Cerebellar nuclear complex (tissue), 1 donor: ENCODE measurements around the gene MMP8.
"Not testable (repeated sequence)": the region's sequence is repeated elsewhere in the genome, so short reads cannot be mapped to it uniquely, and the experiment has no call there.

Experiments used
- DNase-seq, 2 experiments: peaks; one replicate each; lab custom pipeline; 2025; lab: John Stamatoyannopoulos, UW

The MMP8 gene, protein sequence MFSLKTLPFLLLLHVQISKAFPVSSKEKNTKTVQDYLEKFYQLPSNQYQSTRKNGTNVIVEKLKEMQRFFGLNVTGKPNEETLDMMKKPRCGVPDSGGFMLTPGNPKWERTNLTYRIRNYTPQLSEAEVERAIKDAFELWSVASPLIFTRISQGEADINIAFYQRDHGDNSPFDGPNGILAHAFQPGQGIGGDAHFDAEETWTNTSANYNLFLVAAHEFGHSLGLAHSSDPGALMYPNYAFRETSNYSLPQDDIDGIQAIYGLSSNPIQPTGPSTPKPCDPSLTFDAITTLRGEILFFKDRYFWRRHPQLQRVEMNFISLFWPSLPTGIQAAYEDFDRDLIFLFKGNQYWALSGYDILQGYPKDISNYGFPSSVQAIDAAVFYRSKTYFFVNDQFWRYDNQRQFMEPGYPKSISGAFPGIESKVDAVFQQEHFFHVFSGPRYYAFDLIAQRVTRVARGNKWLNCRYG

DNA sequence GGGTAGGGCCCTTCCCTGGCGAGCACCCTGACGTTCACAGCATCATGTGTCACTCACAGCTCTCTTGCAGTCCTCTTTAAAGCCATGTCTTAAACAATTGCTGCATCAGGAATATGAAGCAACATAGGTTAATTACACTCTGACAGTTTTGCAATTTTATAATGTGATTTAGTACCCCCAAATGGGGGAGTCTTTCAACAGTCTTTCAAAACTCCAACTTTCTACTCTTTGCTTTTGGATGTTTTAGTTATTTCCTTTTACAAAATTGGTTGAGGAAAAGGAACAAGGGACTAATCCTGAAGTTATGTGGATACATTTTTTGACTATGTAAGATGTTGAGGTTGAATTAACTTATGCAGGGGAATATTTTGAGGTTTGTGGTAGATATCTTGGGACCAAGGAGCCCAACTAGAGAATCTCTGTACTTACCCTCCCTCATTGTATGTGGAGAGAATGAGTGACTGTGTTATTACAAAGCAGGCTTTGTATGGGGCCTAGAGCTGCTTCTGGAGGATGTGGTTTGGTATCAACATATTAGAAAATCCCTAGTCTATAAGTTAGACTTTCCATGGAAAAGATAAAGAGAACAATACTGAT lies at the start of gene MMP8:
Gene MMP8 (minus strand): TSS at position 51 of the 597 bp plus-strand sequence. CDS start 99 bp downstream, outside the sequence.
- no peak for DNase-seq

DNA sequence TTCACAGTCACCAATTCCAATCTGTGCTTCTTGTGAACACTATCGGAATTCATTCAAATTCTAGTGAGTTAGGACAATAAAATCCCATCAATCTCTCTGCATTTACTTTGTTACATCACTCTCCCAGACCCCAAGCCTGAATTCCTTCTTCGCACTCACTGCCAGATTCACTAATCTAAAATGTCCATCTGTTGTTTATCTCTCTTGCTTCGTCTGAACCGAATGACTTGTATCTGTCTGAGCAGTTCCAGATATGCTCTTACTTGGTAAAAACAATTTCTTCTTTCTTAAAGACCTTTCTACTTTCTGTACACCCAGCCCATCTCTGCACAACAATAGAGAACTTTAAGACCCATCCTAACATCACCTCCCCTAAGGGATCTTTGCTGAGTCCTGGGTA lies 48.6 kb upstream of the MMP8 start:
- DNase-seq: no peak

DNA sequence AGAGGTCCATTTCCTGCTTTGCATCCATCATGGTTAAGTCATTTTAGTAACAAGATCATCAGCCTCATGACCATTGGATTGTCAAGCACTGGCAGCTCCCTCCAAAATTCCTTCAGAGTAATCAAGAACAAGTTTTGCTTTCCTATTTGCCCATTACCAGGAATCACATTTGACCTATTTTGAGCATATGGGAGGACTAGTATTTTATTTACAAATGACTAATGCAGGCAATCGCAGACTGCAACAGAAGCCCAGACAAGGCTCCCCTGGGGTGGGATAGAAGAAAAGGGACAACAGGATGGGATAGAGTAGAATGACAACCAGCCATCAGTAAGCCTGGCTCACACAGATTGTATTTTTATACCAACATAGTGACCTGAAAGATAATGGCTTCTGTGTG lies 46.6 kb upstream of the MMP8 start:
- no peak for DNase-seq

DNA sequence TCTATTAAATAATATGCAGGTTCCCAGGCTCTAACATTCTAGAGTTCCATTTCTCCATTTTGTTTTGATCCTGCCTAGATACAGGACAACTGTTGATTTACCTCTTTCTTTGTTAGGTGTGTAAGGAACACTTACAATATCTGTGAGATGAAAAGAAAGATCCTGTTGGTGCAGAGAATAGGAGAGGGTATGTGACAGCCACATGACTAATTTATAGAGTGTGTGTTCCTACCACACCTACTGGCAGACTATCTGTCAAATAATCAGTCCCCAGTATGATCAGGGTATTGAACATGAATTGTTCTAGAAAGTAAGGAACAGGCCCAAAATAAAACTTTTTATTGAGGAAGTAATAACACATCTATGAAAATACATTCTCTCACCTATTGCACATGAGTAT lies 45.4 kb upstream of the MMP8 start:
- DNase-seq: no peak

DNA sequence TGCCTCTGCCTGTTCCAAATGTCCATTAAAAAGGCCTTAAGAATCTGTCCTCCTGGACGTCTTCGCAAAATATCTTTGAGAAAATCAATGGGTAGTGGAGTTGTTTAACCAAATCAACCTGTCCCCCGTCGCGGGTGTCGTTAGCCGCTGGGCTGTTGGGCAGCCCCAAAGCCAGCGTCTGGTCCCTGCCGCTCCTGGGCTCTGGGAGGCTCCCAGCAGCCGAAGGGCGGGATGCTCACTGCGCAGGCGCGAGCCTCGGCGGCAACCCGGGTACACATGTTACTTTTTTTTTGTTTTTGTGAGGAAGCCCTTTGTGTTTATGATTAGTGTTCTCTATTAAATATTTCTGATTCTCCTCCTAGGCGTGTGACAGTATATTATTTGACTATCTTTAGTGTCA lies 43.0 kb upstream of the MMP8 start:
- no peak for DNase-seq

DNA sequence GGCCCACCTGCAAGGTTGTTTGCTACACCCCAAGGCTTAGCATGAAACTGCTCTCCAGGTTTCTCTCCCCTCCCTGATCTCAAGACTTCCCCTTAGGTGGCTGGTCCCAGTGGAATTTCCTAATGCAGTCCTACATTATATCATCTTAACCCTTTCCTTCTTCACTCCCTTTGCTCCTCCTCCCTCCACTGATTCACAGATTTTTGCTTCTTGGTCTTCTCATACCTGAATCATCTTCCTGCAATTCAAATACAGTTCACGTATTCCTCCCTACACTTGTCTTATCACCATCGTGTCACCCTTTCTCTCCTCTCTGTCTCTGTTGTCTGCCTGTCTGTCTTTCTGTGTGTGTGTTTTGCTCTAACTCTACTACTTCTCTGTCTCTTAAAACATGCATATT lies 38.7 kb upstream of the MMP8 start:
- no peak for DNase-seq

DNA sequence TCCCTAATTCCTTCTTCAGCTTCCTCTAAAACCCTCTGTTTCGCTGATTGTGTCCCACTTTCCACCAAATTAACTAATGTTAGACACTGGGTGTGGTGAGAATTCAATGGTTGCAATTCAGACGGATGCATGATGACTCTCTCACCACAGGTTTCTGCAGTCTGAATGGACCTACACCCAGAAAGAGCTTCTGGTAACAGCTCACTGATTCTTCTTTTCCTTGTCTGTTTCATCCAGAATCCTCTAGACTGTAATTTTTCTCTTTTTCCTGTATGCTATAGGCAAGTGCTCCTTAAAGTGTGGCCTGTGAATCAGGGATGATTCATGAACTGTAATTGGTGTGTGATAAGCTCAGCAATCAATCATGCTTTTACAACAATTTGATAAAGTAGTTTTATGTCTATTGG lies 37.6 kb upstream of the MMP8 start:
- DNase-seq: no peak

DNA sequence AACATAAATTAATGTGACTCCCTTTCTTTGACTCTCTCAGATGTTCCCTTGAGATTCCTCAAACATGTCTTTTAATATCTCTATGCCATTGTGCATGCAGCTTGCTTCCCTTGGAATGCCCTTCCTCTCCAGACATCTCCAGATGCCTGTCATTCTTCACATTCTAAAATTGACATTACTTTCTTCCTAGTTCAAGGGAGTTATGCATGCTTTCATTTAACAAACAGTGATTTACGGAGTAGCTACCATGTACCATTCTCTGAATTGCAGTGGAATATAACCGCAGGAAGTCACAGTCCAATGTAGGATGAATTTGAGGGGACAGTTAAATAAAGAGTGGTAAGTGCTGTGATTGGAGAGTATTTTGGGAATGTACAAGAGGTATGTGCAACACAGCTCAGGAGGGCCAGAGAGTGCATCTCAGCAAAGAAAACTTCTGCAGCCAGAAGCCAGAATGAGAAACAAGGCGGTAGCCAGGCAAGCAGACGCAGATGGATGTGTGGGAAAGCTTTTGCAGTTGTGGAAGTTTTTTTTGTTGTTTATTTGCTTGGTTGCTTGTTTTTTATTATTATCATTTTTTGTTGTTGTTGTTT lies 37.0 kb upstream of the MMP8 start:
- DNase-seq: no peak

DNA sequence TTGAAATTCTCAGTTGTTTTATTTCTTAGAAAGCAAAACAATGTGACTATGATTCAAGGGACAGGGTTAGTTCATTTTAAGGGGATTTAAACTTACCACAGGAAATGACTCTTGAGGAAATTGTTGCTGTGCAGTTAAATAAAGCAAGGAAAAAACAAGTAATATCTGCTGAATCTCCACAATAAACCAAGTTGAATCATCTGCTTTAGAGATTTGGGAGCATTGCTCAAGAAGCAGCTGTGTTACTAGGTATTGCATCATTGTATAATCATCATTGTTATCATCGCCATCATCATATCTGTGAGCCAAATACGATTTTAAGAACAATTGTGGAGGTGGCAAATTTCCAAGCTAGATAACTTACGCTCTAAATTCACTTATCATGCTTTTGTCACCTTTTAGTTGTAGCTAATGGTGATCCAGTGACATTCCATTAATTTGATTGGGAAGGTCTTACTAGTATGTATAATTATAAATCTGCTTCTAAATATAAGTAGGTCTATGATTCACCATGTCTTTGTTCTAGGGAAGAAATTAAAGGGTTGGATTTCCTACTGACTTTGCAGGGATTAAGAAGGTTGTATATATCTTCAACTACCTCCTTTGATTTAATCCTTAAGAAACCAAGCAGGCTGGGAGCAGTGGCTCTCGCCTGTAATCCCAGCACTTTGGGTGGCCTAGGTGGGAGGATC lies 35.7 kb upstream of the MMP8 start:
- DNase-seq: no peak

DNA sequence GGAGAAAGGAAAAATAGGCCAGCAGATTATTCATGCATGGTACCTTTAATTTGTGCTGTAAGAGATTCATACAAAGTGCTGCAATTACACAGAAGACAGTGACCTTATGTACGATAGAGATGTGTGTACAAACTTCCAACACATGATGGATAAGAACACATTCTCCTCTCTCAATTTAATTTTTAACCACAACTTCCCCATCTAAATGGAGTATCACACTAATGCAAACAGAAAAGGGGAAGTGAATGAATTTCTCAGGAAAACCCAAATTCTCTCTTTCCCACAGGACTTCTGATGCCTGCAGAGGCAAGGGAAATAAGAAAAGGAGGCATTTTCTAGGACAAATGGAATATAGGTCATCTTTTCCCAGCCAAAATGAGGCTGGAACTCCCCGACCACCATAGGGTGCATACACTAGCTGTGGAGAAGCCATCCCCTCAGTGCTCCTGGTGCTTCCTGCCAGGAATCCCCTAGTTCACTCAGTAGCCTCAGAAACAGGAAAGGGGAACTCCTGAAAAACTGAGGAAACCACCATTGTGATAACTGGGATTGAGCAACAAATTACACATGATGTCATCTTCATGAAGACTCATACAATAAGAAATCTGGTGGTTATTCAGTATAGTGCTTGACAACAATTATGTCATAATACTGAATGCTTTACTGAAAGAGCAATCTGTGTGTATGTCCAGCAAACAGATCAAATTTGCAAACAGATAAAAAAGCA lies 33.2 kb upstream of the MMP8 start:
- DNase-seq: no peak

DNA sequence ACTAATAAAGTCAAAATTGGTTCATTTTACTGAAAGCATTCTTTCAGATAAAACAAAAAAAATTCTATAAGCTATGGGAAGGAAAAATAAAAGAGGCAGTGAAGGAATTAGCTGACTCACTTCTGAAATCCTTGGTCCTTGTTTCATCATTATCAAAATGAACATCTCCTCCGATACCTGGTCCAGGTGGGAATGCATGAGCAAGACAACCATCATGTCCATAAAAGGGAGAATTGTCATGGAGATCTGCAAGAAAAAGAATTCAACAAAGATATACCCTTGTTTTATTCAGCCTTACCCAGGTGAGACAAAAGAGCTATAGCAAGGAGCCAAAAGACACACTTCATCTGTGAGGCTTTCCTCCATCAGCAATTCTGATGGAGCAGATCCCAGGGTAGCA lies 28.5 kb upstream of the MMP8 start:
- DNase-seq: no peak

DNA sequence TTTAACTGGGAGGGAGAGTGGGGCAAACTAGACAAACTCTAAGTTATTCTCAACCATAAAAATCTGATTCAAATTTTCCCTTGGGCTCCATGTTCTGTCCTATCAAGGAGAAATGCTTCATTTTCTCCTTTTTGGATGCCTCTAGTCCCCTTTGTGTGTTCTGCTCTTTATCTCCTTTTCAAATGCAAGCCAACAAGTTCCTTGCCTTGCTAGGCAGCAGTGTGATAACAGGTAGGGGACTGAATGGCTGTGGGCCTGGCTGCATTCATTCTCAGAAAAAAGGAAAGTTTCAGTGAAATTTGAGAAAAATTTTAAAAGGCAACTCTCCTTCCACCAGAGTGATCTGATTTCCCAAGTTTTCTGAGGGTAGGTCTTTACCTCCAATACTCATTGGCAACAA lies 26.9 kb upstream of the MMP8 start:
- DNase-seq: no peak

DNA sequence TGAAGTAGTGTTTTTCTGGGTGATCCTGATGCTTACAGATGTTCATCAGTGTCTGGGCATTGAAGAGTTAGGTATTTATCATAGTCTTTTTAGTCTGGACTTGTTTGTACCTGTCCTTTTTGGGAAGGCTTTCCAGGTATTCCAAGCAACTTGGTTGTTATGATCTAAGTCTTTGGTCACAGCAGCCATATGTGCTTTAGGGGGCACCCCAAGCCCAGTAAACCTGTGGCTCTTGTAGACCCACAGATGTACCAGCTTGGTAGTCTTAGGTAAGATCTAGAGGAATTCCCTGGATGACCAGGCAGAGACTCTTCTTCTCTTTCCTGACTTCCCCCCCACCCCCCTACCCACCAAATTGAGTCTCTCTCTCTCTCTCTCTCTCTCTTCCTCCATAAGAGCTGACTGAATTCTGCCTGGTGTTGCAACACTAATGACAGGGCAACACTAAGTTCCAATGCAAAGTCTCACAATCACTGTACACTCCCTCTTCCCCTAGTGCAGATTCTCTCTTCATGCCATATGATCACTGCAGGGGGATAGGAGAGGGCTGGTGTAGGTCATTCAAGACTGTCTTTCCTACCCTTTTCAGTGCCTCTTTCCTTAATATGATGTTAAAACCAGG lies 24.5 kb upstream of the MMP8 start:
- no peak for DNase-seq

DNA sequence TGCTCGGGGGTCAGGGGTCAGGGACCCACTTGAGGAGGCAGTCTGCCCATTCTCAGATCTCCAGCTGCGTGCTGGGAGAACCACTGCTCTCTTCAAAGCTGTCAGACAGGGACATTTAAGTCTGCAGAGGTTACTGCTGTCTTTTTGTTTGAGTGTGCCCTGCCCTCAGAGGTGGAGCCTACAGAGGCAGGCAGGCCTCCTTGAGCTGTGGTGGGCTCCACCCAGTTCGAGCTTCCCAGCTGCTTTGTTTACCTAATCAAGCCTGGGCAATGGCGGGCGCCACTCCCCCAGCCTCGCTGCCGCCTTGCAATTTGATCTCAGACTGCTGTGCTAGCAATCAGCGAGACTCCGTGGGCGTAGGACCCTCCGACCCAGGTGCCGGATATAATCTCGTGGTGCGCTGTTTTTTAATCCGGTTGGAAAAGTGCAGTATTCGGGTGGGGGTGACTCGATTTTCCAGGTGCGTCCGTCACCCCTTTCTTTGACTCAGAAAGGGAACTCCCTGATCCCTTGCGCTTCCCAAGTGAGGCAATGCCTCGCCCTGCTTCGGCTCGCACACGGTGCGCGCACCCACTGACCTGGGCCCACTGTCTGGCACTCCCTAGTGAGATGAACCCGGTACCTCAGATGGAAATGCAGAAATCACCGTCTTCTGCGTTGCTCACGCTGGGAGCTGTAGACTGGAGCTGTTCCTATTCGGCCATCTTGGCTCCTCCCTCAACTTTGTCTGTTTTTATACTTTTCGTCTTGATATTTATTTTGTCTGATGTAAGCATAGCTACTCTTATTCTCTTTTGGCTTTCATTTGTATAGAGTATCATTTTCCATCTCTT lies 22.2 kb upstream of the MMP8 start:
- DNase-seq: not testable (repeated sequence)

DNA sequence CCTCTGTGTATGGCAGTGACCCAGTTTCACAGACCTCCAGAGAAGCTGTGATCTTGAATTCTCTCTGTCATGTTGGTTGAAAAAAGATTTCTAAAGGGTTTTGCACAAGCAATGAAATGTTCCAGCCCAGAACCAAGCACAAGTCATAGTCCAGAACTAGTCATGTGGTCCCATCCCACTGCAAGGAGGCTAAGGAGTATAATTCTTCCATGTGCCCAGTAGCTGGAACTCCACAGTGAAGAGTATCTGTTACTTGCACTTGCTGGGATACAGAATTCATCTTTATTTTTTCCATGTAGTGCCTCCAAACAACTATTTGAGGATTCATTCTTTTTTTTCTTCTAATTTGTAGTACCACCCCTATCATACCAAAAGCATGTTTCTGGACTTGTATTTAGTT lies 9.9 kb upstream of the MMP8 start:
- no peak for DNase-seq

DNA sequence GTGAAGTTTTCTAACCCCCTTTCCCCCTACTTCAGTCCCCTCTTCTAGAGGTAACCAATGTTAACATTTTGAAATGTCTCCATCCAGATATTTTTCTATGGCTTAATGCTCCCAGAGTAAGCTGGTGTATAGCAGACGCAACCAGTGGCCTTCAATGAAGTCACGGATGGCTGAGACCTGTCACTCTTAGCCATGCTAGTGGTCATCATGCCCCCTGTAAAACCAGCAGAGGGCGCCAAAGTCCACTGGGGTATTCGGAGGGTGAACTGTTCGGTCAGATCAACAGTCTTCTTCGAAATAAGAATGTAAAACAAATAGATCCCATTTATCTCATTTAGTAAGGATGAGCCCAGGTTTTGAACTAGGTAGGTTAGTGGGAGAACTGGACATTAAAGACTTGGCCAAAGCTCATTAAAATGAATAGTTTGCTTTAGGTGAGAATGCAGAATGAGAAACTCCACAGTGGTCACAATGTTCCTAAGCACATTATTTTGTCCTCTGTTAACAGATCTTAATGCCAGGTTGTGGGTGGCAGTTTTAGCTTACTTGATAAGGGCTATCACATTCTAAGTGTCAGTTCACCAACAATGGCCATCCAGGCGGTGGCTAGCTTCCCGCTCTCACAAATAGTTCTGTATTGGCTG lies 8.6 kb upstream of the MMP8 start:
- no peak for DNase-seq

DNA sequence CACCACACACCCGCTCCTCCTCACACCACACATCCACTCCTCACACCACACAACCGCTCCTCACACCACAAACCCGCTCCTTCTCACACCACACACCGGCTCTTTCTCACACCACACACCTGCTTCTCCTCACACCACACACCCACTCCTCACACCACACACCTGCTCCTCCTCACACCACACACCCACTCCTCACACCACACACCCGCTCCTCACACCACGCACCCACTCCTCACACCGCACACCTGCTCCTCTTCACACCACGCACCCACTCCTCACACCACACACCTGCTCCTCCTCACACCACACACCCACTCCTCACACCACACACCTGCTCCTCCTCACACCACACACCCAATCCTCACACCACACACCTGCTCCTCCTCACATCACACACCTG lies 6.2 kb upstream of the MMP8 start:
- not testable (repeated sequence) for DNase-seq

DNA sequence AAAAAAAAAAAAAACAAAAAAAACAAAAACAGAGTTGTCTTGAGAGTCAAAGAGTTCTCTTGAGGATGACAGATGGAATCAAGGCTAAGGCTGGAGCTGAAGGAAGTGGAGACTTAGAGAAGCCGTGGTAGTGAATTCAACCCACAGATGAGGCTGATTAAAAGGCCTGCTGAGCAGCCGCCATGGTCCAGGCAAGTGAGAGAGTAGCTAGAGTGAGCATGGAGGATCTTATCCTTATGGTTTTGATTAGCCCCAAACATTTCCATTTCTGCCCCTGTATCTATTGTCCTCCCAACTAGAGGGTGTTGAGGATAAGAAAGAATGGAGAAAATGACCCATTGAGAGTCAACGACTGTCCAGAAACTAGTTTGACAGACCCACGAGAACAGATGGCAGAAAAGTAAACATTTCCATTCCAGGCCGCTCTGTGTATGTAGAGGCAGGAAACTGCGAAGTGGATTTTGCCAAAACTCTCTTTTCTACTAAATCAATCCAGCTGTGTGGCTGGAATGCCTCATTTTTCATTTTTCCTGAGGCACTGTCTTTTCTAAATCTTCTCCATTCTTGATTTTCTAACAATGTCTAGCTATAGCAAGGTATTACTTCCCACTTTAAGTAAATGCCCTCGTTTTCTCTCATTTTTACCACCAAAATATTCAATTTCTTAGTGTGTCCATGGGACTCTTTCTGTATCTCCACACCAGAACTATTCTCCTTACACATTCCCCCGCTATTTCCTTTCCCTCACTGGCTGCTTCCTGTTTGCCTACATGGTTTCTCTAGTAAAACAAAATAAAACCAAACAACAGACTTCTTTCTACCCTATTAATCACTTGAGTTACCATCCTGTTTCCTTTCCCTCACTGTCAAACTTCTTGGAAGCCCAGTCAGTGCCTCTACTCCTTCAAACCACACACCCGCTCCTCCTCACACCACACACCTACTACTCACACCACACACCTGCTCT lies 5.4 kb upstream of the MMP8 start:
- no peak for DNase-seq

DNA sequence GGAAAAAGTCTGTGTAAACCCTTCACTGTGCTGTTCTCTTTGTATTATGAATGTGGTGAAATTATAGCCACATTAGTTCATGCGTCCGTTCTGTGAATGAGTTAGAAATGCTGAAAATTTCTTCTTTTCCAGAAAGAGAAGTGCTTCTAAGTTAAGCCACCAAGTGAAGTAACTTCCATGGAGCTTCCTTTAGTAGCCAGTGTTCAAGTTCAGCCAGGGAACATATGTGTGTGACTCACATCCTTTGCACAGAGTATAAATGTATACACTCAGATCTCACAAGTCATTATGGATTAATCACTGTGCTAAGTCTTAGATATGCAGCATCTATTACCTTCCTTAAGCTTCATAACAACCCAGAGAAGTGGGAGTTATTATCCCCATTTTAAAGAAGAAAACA lies 3.1 kb upstream of the MMP8 start:
- DNase-seq: no peak
